B cell (primary cell): ENCODE data around the gene WIF1. TPM values are rescaled to one million over a fixed set of nuclear protein-coding genes. Genes with fewer than 3 reads are reported as not detected.

ENCODE experiments used
- ATAC-seq: fragments of 200-7000 bp; cut with Tn5 transposase; one replicate; pipeline ENCODE4 v1.10.0; 2021; ENCODE audit warnings: low read depth, mild to moderate bottlenecking, moderate number of reproducible peaks, moderate library complexity
- CTCF ChIA-PET: fragments of 350-600 bp; sonication (Branson Sonifier 250); formaldehyde crosslinking; loops from one replicate; lab custom pipeline; 2021; ENCODE audit warnings: antibody characterized with exemption, inconsistent platforms; lab: Charles Lee
- POLR2A ChIA-PET: fragments of 350-600 bp; sonication (Branson Sonifier 250); formaldehyde crosslinking; loops from one replicate; lab custom pipeline; 2021; ENCODE audit warnings: antibody characterized with exemption; lab: Charles Lee
- DNase-seq: peaks from one replicate; pipeline ENCODE4 v3.0.0; 2013
- H2AFZ ChIP-seq: 2 replicates; pipeline ENCODE4 v1.6.1; 2012; ENCODE audit warnings: mild to moderate bottlenecking, low read depth, low read length; ENCODE audit not compliant: insufficient read depth, poor library complexity, severe bottlenecking
- H3K27ac ChIP-seq, 2 donors: 1 replicate in 1 of 2; 2 replicates in 1 of 2; pipeline ENCODE4 v1.5.1; 2012 to 2013; ENCODE audit warnings: low read length in 2 of 2, mild to moderate bottlenecking in 2 of 2, moderate library complexity in 1 of 2
- H3K27me3 ChIP-seq, 4 experiments: fragments of 200-600 bp in 1 of 4; sonication (generic) in 1 of 4; replicated peaks in 1 of 4; 1 replicate in 2 of 4; 2 replicates in 2 of 4; pipeline versions ENCODE4 v1.6.1 to v1.7.0; 2013 to 2016; ENCODE audit warnings: low read length in 3 of 4, mild to moderate bottlenecking in 2 of 4, mixed read lengths in 1 of 4, moderate library complexity in 1 of 4; ENCODE audit not compliant: insufficient read depth in 4 of 4, control insufficient read depth in 3 of 4; ENCODE audit errors: control extremely low read depth in 1 of 4
- H3K36me3 ChIP-seq, 2 experiments: replicated peaks in 1 of 2; 1 replicate in 1 of 2; 2 replicates in 1 of 2; pipeline versions ENCODE4 v1.6.1 to v1.7.1; 2013; ENCODE audit warnings: low read length in 1 of 2; ENCODE audit not compliant: insufficient read depth in 2 of 2, control insufficient read depth in 1 of 2; ENCODE audit errors: control extremely low read depth in 1 of 2, extremely low read depth in 1 of 2
- H3K4me1 ChIP-seq, 2 donors: fragments of 200-600 bp in 1 of 2; sonication (generic) in 1 of 2; 1 replicate in 1 of 2; 2 replicates in 1 of 2; pipeline versions ENCODE4 v1.5.1 to v1.6.1; 2013 to 2017; ENCODE audit warnings: low read length in 2 of 2; ENCODE audit not compliant: control insufficient read depth in 2 of 2, insufficient read depth in 2 of 2
- H3K4me2 ChIP-seq: replicated peaks from 2 replicates; pipeline ENCODE3; 2012; ENCODE audit warnings: mild to moderate bottlenecking, low read depth, low read length; ENCODE audit not compliant: poor library complexity, severe bottlenecking
- H3K4me3 ChIP-seq, 5 experiments: fragments of 200-600 bp in 1 of 5; sonication (generic) in 1 of 5; 1 replicate in 3 of 5; 2 replicates in 2 of 5; pipeline versions ENCODE4 v1.5.1 to v1.7.0; 2011 to 2016; ENCODE audit warnings: low read length in 4 of 5, mild to moderate bottlenecking in 4 of 5, low read depth in 2 of 5, control low read depth in 1 of 5, moderate library complexity in 1 of 5; ENCODE audit not compliant: insufficient read depth in 1 of 5; ENCODE audit errors: control extremely low read depth in 1 of 5, extremely low read depth in 1 of 5
- H3K79me2 ChIP-seq: fragments of 200-600 bp; sonication (generic); one replicate; pipeline ENCODE4 v1.6.0; 2016; ENCODE audit warnings: low read length; ENCODE audit not compliant: control insufficient read depth, insufficient read depth
- H3K9ac ChIP-seq: fragments of 200-600 bp; sonication (generic); 2 replicates; pipeline ENCODE4 v1.6.1; 2017; ENCODE audit warnings: mild to moderate bottlenecking, low read length, moderate library complexity
- H3K9me3 ChIP-seq, 3 donors: one replicate each; pipeline versions ENCODE4 v1.6.1 to v1.7.1; 2013; ENCODE audit warnings: low read length in 2 of 3; ENCODE audit not compliant: control insufficient read depth in 2 of 3, insufficient read depth in 1 of 3; ENCODE audit errors: control extremely low read depth in 1 of 3
- H4K20me1 ChIP-seq: 2 replicates; pipeline ENCODE4 v1.6.0; 2012; ENCODE audit warnings: mild to moderate bottlenecking, low read length; ENCODE audit not compliant: insufficient read depth, control insufficient read depth, poor library complexity, severe bottlenecking
- H3K27ac Mint-ChIP-seq: one replicate; pipeline ENCODE4 v1.8.0; 2021; ENCODE audit warnings: mixed read lengths
- H3K27me3 Mint-ChIP-seq: one replicate; pipeline ENCODE4 v1.8.0; 2021; ENCODE audit warnings: mixed read lengths
- H3K4me1 Mint-ChIP-seq: one replicate; pipeline ENCODE4 v1.8.0; 2021; ENCODE audit warnings: mixed read lengths
- H3K4me3 Mint-ChIP-seq: one replicate; pipeline ENCODE4 v1.8.0; 2021; ENCODE audit warnings: mixed read lengths
- H3K9me3 Mint-ChIP-seq: one replicate; pipeline ENCODE4 v1.8.0; 2022; ENCODE audit warnings: mixed read lengths; ENCODE audit not compliant: insufficient read depth
- EZH2 ChIP-seq: IDR thresholded peaks from 2 replicates; pipeline ENCODE4 v1.6.1; 2012; ENCODE audit warnings: borderline replicate concordance, low read depth, mild to moderate bottlenecking, moderate library complexity, low read length; ENCODE audit not compliant: insufficient read depth, poor library complexity, severe bottlenecking
- WGBS: methylation state at CpG from one replicate; pipeline ENCODE4 v1.1.5; 2013; ENCODE audit warnings: missing lambda C conversion rate; ENCODE audit not compliant: insufficient coverage; 5-methylcytosine and 5-hydroxymethylcytosine counted together
- intact Hi-C: fragments of 100-400 bp; cut with micrococcal nuclease; formaldehyde crosslinking; loops from one replicate; pipeline ENCODE4 v1.10.0; 2022
- polyA plus RNA-seq: library from polyadenylated mRNA; depleted of rRNA; stranded (reverse); fragments of >200 nt; gene quantifications from 2 replicates; pipeline ENCODE4 v1.2.3, GENCODE V29; 2012
- total RNA-seq, 2 donors: library from RNA; stranded (reverse); fragments of 120-200 nt in 1 of 2; gene quantifications; 1 replicate in 1 of 2; 2 replicates in 1 of 2; pipeline versions ENCODE4 v1.2.3 to v1.2.4, GENCODE V29; 2013 to 2022
- TF ChIP-seq, protein P1 (sequence below): fragments of 200-600 bp; IDR thresholded peaks from one replicate; pipeline ENCODE4 v1.8.0; 2022; ENCODE audit warnings: antibody characterized with exemption, mild to moderate bottlenecking

The WIF1 gene
- total and polyA plus RNA-seq, 2 donors (not counting 1 experiment from before 2014, with no cell fraction given): not detected

DNA sequence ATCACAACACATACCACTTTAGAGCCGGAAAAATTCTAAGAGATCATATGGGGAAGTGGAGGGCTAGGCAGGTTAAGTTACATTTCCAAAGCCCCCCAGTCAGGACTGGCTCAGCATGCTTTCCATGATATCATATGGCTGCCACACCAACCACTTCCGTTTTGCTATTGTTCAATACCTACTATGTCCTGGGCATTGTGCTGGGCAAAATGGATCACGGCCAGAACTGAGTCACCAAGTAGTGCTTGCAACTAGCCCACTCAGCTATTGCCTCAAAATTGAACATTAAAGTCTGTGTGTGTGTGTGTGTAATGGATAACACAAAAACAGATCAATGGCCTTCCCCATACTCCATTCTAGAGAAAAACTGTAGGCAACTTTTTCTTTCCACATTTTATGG lies 22.7 kb downstream of the WIF1 start:
- H2AFZ ChIP-seq: no peak overlapping the region
- peaks cover 33% of the 10 kb centered on the region for H3K27me3 Mint-ChIP-seq

DNA sequence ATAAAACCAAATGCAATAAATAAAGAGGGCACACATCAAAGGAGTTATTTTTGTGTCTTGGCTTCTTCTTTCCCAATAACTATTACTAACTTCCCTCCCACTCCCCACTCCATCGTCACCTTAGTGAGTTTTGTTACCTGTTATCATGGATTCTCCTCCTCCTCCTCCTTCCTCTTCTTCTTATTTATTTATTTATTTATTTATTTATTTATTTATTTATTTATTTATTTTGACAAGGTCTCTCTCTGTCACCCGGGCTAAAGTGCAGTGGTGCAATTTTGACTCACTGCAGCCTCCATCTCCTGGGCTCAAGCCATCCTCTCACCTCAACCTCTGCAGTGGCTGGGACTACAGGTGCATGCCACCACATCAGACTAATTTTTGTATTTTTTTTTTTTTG lies 26.4 kb downstream of the WIF1 start:
- ChIA-PET CTCF (no interaction called here), POLR2A (no interaction called here)
- Histone ChIP-seq H4K20me1 (no peaks in the 10 kb centered on the region), H2AFZ (no peak overlapping the region), H3K4me3 (no peak overlapping the region), H3K4me2 (no peak overlapping the region), H3K79me2 (no peaks in the 10 kb centered on the region), H3K36me3 (no peaks in the 10 kb centered on the region), H3K27ac (no peak overlapping the region), H3K9me3 (no peaks in the 10 kb centered on the region), H3K27me3 (peaks cover 0 to 22% (median 6%) of the 10 kb centered on the region in 4 experiments), H3K9ac (no peak overlapping the region), H3K4me1 (no peaks in the 10 kb centered on the region)
- no peak for ATAC-seq
- WGBS: 100% methylated on average over 1 of the region's 2 CpGs
- Mint-ChIP-seq H3K4me1 (no peaks in the 10 kb centered on the region), H3K4me3 (no peak overlapping the region), H3K27me3 (peaks cover 35% of the 10 kb centered on the region), H3K27ac (no peak overlapping the region), H3K9me3 (peaks cover 2% of the 10 kb centered on the region)
- intact Hi-C loops: no loop called here
- TF ChIP-seq EZH2: no peak
- TF ChIP-seq, protein P1, sequence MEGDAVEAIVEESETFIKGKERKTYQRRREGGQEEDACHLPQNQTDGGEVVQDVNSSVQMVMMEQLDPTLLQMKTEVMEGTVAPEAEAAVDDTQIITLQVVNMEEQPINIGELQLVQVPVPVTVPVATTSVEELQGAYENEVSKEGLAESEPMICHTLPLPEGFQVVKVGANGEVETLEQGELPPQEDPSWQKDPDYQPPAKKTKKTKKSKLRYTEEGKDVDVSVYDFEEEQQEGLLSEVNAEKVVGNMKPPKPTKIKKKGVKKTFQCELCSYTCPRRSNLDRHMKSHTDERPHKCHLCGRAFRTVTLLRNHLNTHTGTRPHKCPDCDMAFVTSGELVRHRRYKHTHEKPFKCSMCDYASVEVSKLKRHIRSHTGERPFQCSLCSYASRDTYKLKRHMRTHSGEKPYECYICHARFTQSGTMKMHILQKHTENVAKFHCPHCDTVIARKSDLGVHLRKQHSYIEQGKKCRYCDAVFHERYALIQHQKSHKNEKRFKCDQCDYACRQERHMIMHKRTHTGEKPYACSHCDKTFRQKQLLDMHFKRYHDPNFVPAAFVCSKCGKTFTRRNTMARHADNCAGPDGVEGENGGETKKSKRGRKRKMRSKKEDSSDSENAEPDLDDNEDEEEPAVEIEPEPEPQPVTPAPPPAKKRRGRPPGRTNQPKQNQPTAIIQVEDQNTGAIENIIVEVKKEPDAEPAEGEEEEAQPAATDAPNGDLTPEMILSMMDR: no peak
- DNase-seq: no peak

More for the DNA sequence above, 22.7 kb downstream of the WIF1 start:
- ATAC-seq: no peak
- Histone ChIP-seq H3K36me3 (no peaks in the 10 kb centered on the region), H3K27me3 (peaks cover 0 to 12% (median 3%) of the 10 kb centered on the region in 4 experiments), H3K9me3 (no peaks in the 10 kb centered on the region), H3K4me3 (no peak overlapping the region), H3K79me2 (no peaks in the 10 kb centered on the region), H3K4me2 (no peak overlapping the region), H4K20me1 (no peaks in the 10 kb centered on the region), H3K9ac (no peak overlapping the region), H3K4me1 (no peaks in the 10 kb centered on the region), H3K27ac (no peak overlapping the region)
- intact Hi-C loops: no loop called here
- Mint-ChIP-seq H3K4me1 (no peaks in the 10 kb centered on the region), H3K27ac (no peak overlapping the region), H3K4me3 (no peak overlapping the region), H3K9me3 (no peaks in the 10 kb centered on the region)
- TF ChIP-seq, protein P1: no peak
- no peak for TF ChIP-seq EZH2
- ChIA-PET POLR2A (no interaction called here), CTCF (no interaction called here)
- 100% methylated on average over 1 of the region's 3 CpGs for WGBS
- DNase-seq: no peak
